ENCODE measurements around the gene SNTG2.

Gene SNTG2

GRCh38 chr2:1002350-1002749, 51.7 kb downstream of the SNTG2 start:
- no peak for DNase-seq (ENCODE audit: low read depth)
- in situ Hi-C loops (cut with HindIII; ENCODE audit: low sequenced_read_pairs): no loop called here
- no peak overlapping the region for H3K4me3 ChIP-seq (ENCODE audit: low read depth, low read length)
- no peak for TF ChIP-seq CTCF (IDR thresholded peaks at IDR 0.05; ENCODE audit: low read depth, low read length, missing control alignments)

- no peak for DNase-seq (ENCODE audit: low read depth)
- no peak for TF ChIP-seq CTCF (IDR thresholded peaks at IDR 0.05; ENCODE audit: low read depth, low read length, missing control alignments)
- H3K4me3 ChIP-seq (ENCODE audit: low read depth, low read length): no peak overlapping the region
- in situ Hi-C loops (cut with HindIII; ENCODE audit: low sequenced_read_pairs): no loop called here
These were observed 53.7 kb downstream of the SNTG2 start for GRCh38 chr2:1004398-1004797.

- no peak for TF ChIP-seq CTCF (IDR thresholded peaks at IDR 0.05; ENCODE audit: low read depth, low read length, missing control alignments)
- DNase-seq (ENCODE audit: low read depth): no peak
- no peak overlapping the region for H3K4me3 ChIP-seq (ENCODE audit: low read depth, low read length)
- in situ Hi-C loops (cut with HindIII; ENCODE audit: low sequenced_read_pairs): no loop called here
These were observed 59.8 kb downstream of the SNTG2 start for GRCh38 chr2:1010415-1010930.

- in situ Hi-C loops (cut with HindIII; ENCODE audit: low sequenced_read_pairs): no loop called here
These were observed 60.4 kb downstream of the SNTG2 start for GRCh38 chr2:1011006-1011405.

GRCh38 chr2:1011985-1012384, 61.3 kb downstream of the SNTG2 start:
- in situ Hi-C loops (cut with HindIII; ENCODE audit: low sequenced_read_pairs): no loop called here
- no peak overlapping the region for H3K4me3 ChIP-seq (ENCODE audit: low read depth, low read length)
- no peak for TF ChIP-seq CTCF (IDR thresholded peaks at IDR 0.05; ENCODE audit: low read depth, low read length, missing control alignments)
- no peak for DNase-seq (ENCODE audit: low read depth)

More at GRCh38 chr2:1011006-1011405, 60.4 kb downstream of the SNTG2 start:
- DNase-seq (ENCODE audit: low read depth): no peak
- TF ChIP-seq CTCF (IDR thresholded peaks at IDR 0.05; ENCODE audit: low read depth, low read length, missing control alignments): no peak
- H3K4me3 ChIP-seq (ENCODE audit: low read depth, low read length): no peak overlapping the region

- in situ Hi-C loops (cut with HindIII; ENCODE audit: low sequenced_read_pairs): no loop called here
These were observed 64.2 kb downstream of the SNTG2 start for GRCh38 chr2:1014802-1015201.

More at GRCh38 chr2:1014802-1015201, 64.2 kb downstream of the SNTG2 start:
- TF ChIP-seq CTCF (IDR thresholded peaks at IDR 0.05; ENCODE audit: low read depth, low read length, missing control alignments): no peak
- no peak overlapping the region for H3K4me3 ChIP-seq (ENCODE audit: low read depth, low read length)
- no peak for DNase-seq (ENCODE audit: low read depth)

Measured in astrocyte of the cerebellum (primary cell).